H7 (cell line): ENCODE measurements around the gene DSN1. TPM values are rescaled to one million over a fixed set of nuclear protein-coding genes. Genes with fewer than 3 reads are reported as not detected.

Experiments
- DNase-seq: peaks from one replicate; pipeline ENCODE4 v3.0.0; 2012
- H3K27me3 ChIP-seq: 2 replicates; pipeline ENCODE4 v1.6.0; 2011; ENCODE audit warnings: mild to moderate bottlenecking, low read length; ENCODE audit not compliant: control insufficient read depth, insufficient read depth
- H3K36me3 ChIP-seq: replicated peaks from 2 replicates; pipeline ENCODE4 v1.5.1; 2011; ENCODE audit warnings: low read length; ENCODE audit not compliant: control insufficient read depth, insufficient read depth
- H3K4me3 ChIP-seq: 2 replicates; pipeline ENCODE4 v1.5.1; 2011; ENCODE audit warnings: low read depth, mild to moderate bottlenecking, control low read depth, low read length, moderate library complexity; ENCODE audit not compliant: insufficient read depth
- total RNA-seq: library from RNA; depleted of rRNA; stranded (reverse); fragments of >200 nt; shearing (Covaris generic); gene quantifications from 2 replicates; pipeline ENCODE4 v1.2.3, GENCODE V29; 2014; rRNA removed

DSN1 gene
- total RNA-seq, 1 experiment from 2014 or later = 36.7 TPM

GRCh38 chr20:36717657-36718056 is 55.9 kb downstream of the DSN1 start:
- DNase-seq = peak; percentile 38
- Histone ChIP-seq H3K27me3 (no peaks in the 10 kb centered on the region), H3K36me3 (no peaks in the 10 kb centered on the region), H3K4me3 (no peak overlapping the region)

GRCh38 chr20:36717021-36717420 is 56.5 kb downstream of the DSN1 start:
- no peaks in the 10 kb centered on the region for H3K27me3 ChIP-seq
- H3K36me3 ChIP-seq = no peaks in the 10 kb centered on the region
- DNase-seq = no peak
- no peak overlapping the region for H3K4me3 ChIP-seq

- H3K36me3 ChIP-seq = no peaks in the 10 kb centered on the region
- H3K4me3 ChIP-seq = no peak overlapping the region
- no peaks in the 10 kb centered on the region for H3K27me3 ChIP-seq
- no peak for DNase-seq
These were observed 60.8 kb downstream of the DSN1 start for GRCh38 chr20:36712775-36713174.

GRCh38 chr20:36709126-36709525 is 64.4 kb downstream of the DSN1 start:
- DNase-seq = no peak
- no peaks in the 10 kb centered on the region for H3K36me3 ChIP-seq
- no peaks in the 10 kb centered on the region for H3K27me3 ChIP-seq
- H3K4me3 ChIP-seq = no peak overlapping the region

- no peak for DNase-seq
- no peak overlapping the region for H3K4me3 ChIP-seq
- no peaks in the 10 kb centered on the region for H3K27me3 ChIP-seq
- H3K36me3 ChIP-seq = no peaks in the 10 kb centered on the region
These were observed 70.0 kb downstream of the DSN1 start for GRCh38 chr20:36703530-36703929.

Other genes with a start within 250 kb of the DSN1 start
- gene MYL9, start 232.2 kb downstream of the DSN1 start, total RNA-seq = 23.4 and 25.0 TPM in 2 replicates
- gene TGIF2, start 200.2 kb downstream of the DSN1 start, total RNA-seq = 46.9 and 53.4 TPM in 2 replicates
- 104 and 117 TPM in 2 replicates for gene RAB5IF, start 168.0 kb downstream of the DSN1 start, total RNA-seq
- 0.14 and 0.33 TPM in 2 replicates for gene SLA2, start 127.6 kb downstream of the DSN1 start, total RNA-seq
- gene NDRG3, start 27.7 kb downstream of the DSN1 start, total RNA-seq = 23.2 and 24.1 TPM in 2 replicates
- gene TLDC2, start 102.4 kb upstream of the DSN1 start, total RNA-seq = 0.31 and 0.44 TPM in 2 replicates
- 10.2 and 12.3 TPM in 2 replicates for gene SAMHD1, start 177.9 kb upstream of the DSN1 start, total RNA-seq